ENCODE results near the gene STX8. TPM values are rescaled to one million over a fixed set of nuclear protein-coding genes. Genes with fewer than 3 reads are reported as not detected.

Gene STX8
- total and polyA plus RNA-seq, 8 donors = 21.6 to 559 (median 75.0) TPM

DNA sequence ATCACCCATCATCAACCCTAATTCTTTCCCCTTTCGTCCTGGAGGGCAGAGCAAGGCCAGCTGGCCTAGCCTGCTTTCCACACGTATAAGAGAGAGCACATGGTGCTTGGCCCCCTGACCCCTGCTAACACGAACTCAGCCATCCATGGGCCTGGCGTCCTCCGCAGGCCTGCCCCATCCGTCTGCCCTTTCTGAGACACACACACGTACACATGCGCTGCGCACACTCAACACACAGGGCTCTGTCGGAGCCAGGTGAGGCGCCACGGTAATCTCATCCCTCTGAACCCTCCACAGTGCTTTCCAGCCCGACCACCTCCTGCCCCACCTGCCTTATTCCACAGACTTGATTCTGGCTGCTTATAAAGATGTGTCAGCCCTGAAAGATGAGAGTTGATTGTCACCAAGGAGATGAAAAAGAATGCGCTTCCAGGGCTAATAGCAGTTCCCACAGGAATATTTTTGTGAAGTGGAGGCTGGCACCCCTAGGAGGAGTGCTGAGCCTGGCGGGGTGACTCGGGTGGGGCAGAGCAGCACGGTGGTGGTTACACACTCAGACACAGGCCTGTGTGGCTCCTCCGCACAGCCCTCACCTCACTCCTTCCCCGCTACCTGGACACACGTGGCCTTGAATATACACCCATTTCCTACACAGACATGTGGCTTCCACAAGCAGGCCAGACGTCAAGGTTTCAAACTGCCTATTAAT, 326.2 kb downstream of the STX8 start:
- Histone ChIP-seq H3K9me3 (no peaks in the 10 kb centered on the region), H3K27me3 (no peaks in the 10 kb centered on the region), H3K4me3 (no peak overlapping the region), H3K36me3 (peaks cover 0 to 20% (median 12%) of the 10 kb centered on the region in 4 donors), H3K27ac (peak overlapping the region in 1 of 5 donors; percentile 29), H3K4me1 (peaks cover 0 to 22% (median 7%) of the 10 kb centered on the region in 4 donors)
- DNase-seq = no peak
- 82 to 93% (median 85%) methylated on average over 21 of the region's 21 CpGs for WGBS, 5 donors
- intact Hi-C loops (cut with DNase I; ENCODE audit: low total_unique reads) = no loop called here
- no peak for TF ChIP-seq POLR2A (IDR thresholded peaks at IDR 0.05)
- TF ChIP-seq POLR2AphosphoS5 (IDR thresholded peaks at IDR 0.05) = no peak
- no peak for TF ChIP-seq EP300 (IDR thresholded peaks at IDR 0.05)
- no peak for TF ChIP-seq CTCF (IDR thresholded peaks at IDR 0.05)

- TF ChIP-seq EP300 (IDR thresholded peaks at IDR 0.05) (no peak), CTCF (IDR thresholded peaks at IDR 0.05) (no peak), POLR2AphosphoS5 (IDR thresholded peaks at IDR 0.05) (no peak), POLR2A (IDR thresholded peaks at IDR 0.05) (no peak)
- intact Hi-C loops (cut with DNase I; ENCODE audit: low total_unique reads) = no loop called here
- H3K27ac ChIP-seq = peak overlapping the region in 4 of 5 donors; percentile 80 to 98 (median 94)
- DNase-seq = no peak
- H3K9me3 ChIP-seq = no peaks in the 10 kb centered on the region
- H3K4me1 ChIP-seq = peaks cover 0 to 42% (median 20%) of the 10 kb centered on the region in 4 donors
- WGBS, 5 donors = 88 to 95% (median 91%) methylated on average over 21 of the region's 21 CpGs
- no peak overlapping the region for H3K4me3 ChIP-seq
- H3K36me3 ChIP-seq = peaks cover 0 to 20% (median 12%) of the 10 kb centered on the region in 4 donors
- no peaks in the 10 kb centered on the region for H3K27me3 ChIP-seq
Observed at GRCh38 chr17:9247401-9247938, 328.1 kb downstream of the STX8 start.

- WGBS, 5 donors = 62 to 81% (median 74%) methylated on average over 19 to 21 of the region's 21 CpGs
- Histone ChIP-seq H3K27ac (peak overlapping the region; percentile 55 to 98 (median 92)), H3K4me3 (no peak overlapping the region), H3K9me3 (no peaks in the 10 kb centered on the region), H3K36me3 (peaks cover 0 to 12% (median 5%) of the 10 kb centered on the region in 4 donors), H3K4me1 (peaks cover 23 to 70% (median 45%) of the 10 kb centered on the region in 4 donors), H3K27me3 (no peaks in the 10 kb centered on the region)
- peak; percentile 36 to 78 for DNase-seq
- intact Hi-C loops (cut with DNase I; ENCODE audit: low total_unique reads) = no loop called here
- TF ChIP-seq EP300 (IDR thresholded peaks at IDR 0.05) (peak; percentile 50), CTCF (IDR thresholded peaks at IDR 0.05) (no peak), POLR2A (IDR thresholded peaks at IDR 0.05) (no peak), POLR2AphosphoS5 (IDR thresholded peaks at IDR 0.05) (peak; percentile 19 to 66 (median 63))
Observed at GRCh38 chr17:9244066-9245052, 331.3 kb downstream of the STX8 start.

GRCh38 chr17:9242983-9243382, 332.6 kb downstream of the STX8 start:
- Histone ChIP-seq H3K4me3 (no peak overlapping the region), H3K27me3 (no peaks in the 10 kb centered on the region), H3K9me3 (no peaks in the 10 kb centered on the region), H3K27ac (peak overlapping the region in 4 of 5 donors; percentile 91 to 98 (median 94)), H3K36me3 (no peaks in the 10 kb centered on the region), H3K4me1 (peaks cover 31 to 82% (median 56%) of the 10 kb centered on the region in 4 donors)
- WGBS, 5 donors = 76 to 86% (median 84%) methylated on average over 8 of the region's 8 CpGs
- intact Hi-C loops (cut with DNase I; ENCODE audit: low total_unique reads) = no loop called here
- TF ChIP-seq CTCF (IDR thresholded peaks at IDR 0.05) (no peak), EP300 (IDR thresholded peaks at IDR 0.05) (no peak), POLR2AphosphoS5 (IDR thresholded peaks at IDR 0.05) (no peak), POLR2A (IDR thresholded peaks at IDR 0.05) (no peak)
- no peak for DNase-seq

All from stomach (tissue), 9 donors.